Stomach smooth muscle (tissue), 2 donors: ENCODE data around the gene THOC7.
A peak's percentile ranks its signal among the peaks of the same experiment; 100 is the strongest.

Source experiments
- H3K27ac ChIP-seq: one replicate; pipeline ENCODE4 v1.7.0; 2013; ENCODE audit warnings: mild to moderate bottlenecking, low read length, inconsistent platforms
- H3K27me3 ChIP-seq, 2 donors: one replicate each; pipeline ENCODE4 v1.7.0; 2013; ENCODE audit warnings: low read length in 2 of 2; ENCODE audit not compliant: insufficient read depth in 2 of 2, control insufficient read depth in 1 of 2
- H3K36me3 ChIP-seq, 2 donors: one replicate each; pipeline ENCODE4 v1.7.0; 2013; ENCODE audit warnings: low read length in 2 of 2; ENCODE audit not compliant: control insufficient read depth in 2 of 2, insufficient read depth in 2 of 2
- H3K4me1 ChIP-seq: one replicate; pipeline ENCODE4 v1.7.0; 2013; ENCODE audit warnings: low read length; ENCODE audit not compliant: control insufficient read depth, insufficient read depth
- H3K4me3 ChIP-seq, 2 donors: one replicate each; pipeline ENCODE4 v1.7.0; 2013; ENCODE audit warnings: low read length in 2 of 2
- H3K9ac ChIP-seq, 2 donors: one replicate each; pipeline ENCODE4 v1.7.0; 2013; ENCODE audit warnings: low read length in 2 of 2, mild to moderate bottlenecking in 1 of 2
- H3K9me3 ChIP-seq, 2 donors: one replicate each; pipeline ENCODE4 v1.7.0; 2013; ENCODE audit warnings: low read length in 2 of 2; ENCODE audit not compliant: control insufficient read depth in 2 of 2
- donor health status: healthy.
- donor health status: Pancreatic carcinoma.

The THOC7 gene

DNA sequence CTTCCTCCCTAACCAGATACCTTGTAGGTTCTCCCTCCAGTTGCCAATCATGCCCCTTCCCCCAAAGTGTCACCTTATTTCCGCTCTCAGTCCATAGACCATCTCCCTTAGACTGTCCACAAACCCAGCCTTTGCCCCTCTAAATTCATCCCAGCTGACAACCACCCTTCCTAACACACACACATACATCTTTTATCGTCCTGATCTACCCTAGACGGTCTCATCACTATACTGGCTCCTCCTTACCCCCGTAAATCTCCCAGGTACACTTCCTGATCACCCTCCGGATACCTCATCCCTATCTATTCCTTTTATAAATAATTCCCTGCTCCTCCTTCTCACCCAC, 828 bp downstream of the THOC7 start:
- H3K4me1 ChIP-seq = peaks cover 10% of the 10 kb centered on the region
- H3K36me3 ChIP-seq = no peaks in the 10 kb centered on the region
- peak overlapping the region; percentile 76 to 86 for H3K4me3 ChIP-seq
- H3K9me3 ChIP-seq = no peaks in the 10 kb centered on the region
- no peaks in the 10 kb centered on the region for H3K27me3 ChIP-seq
- peak overlapping the region; percentile 46 for H3K27ac ChIP-seq
- H3K9ac ChIP-seq = peak overlapping the region; percentile 86 to 87

DNA sequence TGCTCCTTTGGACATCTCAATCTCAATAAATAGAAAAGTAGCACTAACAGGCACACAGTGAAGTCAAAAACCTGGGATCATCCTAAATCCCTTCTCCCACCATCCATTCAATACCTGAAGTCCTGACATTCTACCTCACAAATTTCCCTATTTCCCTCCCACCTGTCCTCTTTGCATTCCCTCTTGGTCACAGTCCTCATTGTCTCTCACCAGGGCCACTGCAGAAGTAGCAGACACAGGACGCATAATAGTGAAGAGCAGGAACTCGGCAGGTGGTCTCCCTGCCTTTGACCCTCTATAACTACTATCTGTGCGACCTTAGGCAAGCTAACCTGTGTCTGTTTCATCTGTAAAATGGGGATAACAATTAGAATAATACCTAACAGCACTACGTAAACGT, 2.3 kb downstream of the THOC7 start:
- no peak overlapping the region for H3K9ac ChIP-seq
- no peaks in the 10 kb centered on the region for H3K9me3 ChIP-seq
- H3K27ac ChIP-seq = no peak overlapping the region
- no peaks in the 10 kb centered on the region for H3K27me3 ChIP-seq
- no peaks in the 10 kb centered on the region for H3K36me3 ChIP-seq
- H3K4me3 ChIP-seq = no peak overlapping the region
- H3K4me1 ChIP-seq = peaks cover 10% of the 10 kb centered on the region

DNA sequence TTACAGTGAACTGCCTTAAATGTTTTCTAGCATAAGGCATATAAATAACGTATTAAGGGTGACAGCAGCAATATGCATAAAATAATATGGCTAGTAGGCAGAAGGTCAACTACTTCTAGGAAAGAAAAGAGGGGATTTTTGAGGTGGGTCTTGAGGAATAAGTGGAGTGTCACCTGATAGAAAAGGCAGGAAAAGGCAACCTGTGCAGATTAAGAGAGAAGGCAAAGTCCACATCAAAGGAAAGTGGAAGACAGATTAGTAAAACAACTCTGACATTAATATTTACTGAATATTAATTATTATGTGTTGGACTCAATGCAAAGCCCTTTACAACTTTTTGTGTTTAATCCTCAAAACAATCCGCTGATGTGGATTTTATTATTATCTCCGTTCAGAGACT, 2.8 kb downstream of the THOC7 start:
- no peak overlapping the region for H3K27ac ChIP-seq
- H3K9ac ChIP-seq = no peak overlapping the region
- peaks cover 10% of the 10 kb centered on the region for H3K4me1 ChIP-seq
- no peaks in the 10 kb centered on the region for H3K36me3 ChIP-seq
- no peak overlapping the region for H3K4me3 ChIP-seq
- no peaks in the 10 kb centered on the region for H3K9me3 ChIP-seq
- no peaks in the 10 kb centered on the region for H3K27me3 ChIP-seq

DNA sequence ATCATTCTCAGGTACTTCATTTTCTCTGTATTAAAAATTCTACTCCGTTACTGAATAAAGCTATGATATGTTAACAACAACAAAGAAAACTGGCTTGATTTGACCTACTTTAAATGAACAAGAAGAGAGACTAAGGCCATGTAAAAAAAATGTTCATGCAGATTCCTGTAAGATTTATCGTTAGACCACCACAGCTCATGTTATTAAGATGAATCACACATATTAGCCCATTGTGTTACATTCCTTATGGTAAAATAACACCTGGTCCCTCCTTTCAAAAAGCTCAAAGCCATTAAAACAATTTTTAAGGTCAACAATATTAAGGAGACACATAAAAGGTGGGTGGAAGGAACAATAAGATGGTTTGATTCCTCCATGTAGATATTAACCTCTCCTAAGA, 6.3 kb downstream of the THOC7 start:
- no peak overlapping the region for H3K9ac ChIP-seq
- H3K4me1 ChIP-seq = no peaks in the 10 kb centered on the region
- H3K9me3 ChIP-seq = no peaks in the 10 kb centered on the region
- H3K27me3 ChIP-seq = no peaks in the 10 kb centered on the region
- no peak overlapping the region for H3K27ac ChIP-seq
- no peak overlapping the region for H3K4me3 ChIP-seq
- no peaks in the 10 kb centered on the region for H3K36me3 ChIP-seq

DNA sequence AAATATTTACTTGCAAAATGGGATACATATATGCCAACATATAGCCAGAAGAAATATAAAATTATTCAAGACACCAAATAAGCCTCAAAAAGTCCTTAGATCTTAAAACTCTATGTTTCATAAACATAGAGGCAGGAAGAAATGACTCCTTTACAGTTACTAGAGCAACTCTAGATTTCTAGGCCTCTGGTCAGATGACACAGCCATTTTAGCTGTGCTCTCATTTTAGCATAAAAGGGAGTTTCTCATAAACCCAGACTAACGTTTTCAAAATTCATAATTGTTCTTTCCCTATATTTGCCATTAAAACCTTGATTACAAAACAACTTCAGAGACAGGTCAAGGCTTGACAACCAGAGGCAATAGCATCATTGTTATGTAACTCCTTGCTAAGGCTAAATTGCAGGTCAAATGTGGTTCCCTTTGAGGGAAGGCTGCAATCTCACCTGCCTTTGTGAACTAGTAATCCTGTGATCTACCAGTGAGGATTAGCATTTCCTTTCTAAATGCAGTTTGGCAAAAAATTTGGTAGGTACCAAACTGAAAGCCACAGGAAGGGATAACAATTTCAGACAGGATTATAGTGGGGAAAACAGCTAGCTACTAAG, 8.2 kb downstream of the THOC7 start:
- no peaks in the 10 kb centered on the region for H3K9me3 ChIP-seq

DNA sequence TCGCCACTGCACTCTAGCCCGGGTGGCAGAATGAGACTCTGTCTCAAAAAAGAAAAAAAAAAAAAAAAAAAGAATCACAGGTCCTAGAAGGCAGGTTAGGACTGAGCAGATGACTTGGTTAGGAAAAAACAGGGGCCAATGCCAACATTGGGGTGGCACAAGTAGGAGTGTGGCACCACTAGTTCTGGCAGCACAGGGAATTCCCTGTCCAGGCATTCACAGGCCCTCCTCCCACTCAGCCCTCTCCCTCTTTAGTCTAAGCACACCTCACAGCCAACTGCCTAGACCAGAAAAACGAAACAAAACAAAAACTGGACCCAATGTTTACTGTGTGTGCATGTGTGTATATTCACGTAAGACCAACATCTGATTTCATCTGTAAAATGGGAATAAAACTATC, 10.5 kb downstream of the THOC7 start:
- no peaks in the 10 kb centered on the region for H3K27me3 ChIP-seq
- H3K9me3 ChIP-seq = no peaks in the 10 kb centered on the region
- H3K4me3 ChIP-seq = no peak overlapping the region
- H3K9ac ChIP-seq = no peak overlapping the region
- H3K27ac ChIP-seq = no peak overlapping the region
- H3K36me3 ChIP-seq = no peaks in the 10 kb centered on the region
- no peaks in the 10 kb centered on the region for H3K4me1 ChIP-seq

More for the DNA sequence above, 8.2 kb downstream of the THOC7 start:
- Histone ChIP-seq H3K9ac (no peak overlapping the region), H3K27ac (no peak overlapping the region), H3K27me3 (no peaks in the 10 kb centered on the region), H3K4me3 (no peak overlapping the region), H3K4me1 (no peaks in the 10 kb centered on the region), H3K36me3 (no peaks in the 10 kb centered on the region)

DNA sequence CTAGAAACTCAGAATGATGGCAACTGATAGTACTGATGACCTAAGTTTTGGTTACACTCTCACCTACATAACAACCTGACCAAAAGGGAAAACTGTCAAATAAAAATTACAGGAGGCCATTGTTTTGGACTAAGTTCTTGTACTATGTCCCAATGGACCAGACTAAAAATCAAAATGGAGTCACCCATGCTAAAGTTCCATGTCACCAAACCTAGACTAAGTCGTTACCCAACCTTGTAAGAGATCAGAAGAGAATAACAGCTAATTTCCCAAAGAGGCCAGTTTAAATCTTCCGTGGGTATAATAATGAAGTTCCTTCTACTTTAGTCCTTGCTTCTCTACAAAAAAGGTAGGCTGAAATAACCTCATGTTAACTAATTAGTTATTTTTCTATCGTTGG, 12.3 kb downstream of the THOC7 start:
- H3K27ac ChIP-seq = no peak overlapping the region
- no peaks in the 10 kb centered on the region for H3K36me3 ChIP-seq
- H3K9me3 ChIP-seq = no peaks in the 10 kb centered on the region
- H3K27me3 ChIP-seq = no peaks in the 10 kb centered on the region
- no peak overlapping the region for H3K4me3 ChIP-seq
- H3K4me1 ChIP-seq = no peaks in the 10 kb centered on the region
- no peak overlapping the region for H3K9ac ChIP-seq

DNA sequence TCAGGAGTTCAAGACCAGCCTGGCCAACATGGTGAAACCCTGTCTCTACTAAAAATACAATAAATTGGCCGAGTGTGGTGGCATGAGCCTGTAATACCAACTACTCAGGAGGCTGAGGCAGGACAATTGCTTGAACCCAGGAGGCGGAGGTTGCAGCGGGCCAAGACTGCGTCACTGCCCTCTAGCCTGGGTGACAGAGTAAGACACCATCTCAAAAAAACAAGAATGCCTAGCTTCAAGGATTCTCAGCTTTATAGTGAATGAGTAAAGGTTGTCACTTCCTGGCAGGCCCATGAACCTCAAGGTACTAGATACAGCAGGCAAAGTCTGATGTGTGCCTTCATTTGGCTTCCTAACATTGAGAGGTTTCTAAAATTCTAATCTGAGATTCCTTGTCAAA, 14.4 kb downstream of the THOC7 start:
- Histone ChIP-seq H3K36me3 (no peaks in the 10 kb centered on the region), H3K4me1 (no peaks in the 10 kb centered on the region), H3K27me3 (no peaks in the 10 kb centered on the region), H3K9me3 (no peaks in the 10 kb centered on the region), H3K9ac (no peak overlapping the region), H3K4me3 (no peak overlapping the region), H3K27ac (no peak overlapping the region)

DNA sequence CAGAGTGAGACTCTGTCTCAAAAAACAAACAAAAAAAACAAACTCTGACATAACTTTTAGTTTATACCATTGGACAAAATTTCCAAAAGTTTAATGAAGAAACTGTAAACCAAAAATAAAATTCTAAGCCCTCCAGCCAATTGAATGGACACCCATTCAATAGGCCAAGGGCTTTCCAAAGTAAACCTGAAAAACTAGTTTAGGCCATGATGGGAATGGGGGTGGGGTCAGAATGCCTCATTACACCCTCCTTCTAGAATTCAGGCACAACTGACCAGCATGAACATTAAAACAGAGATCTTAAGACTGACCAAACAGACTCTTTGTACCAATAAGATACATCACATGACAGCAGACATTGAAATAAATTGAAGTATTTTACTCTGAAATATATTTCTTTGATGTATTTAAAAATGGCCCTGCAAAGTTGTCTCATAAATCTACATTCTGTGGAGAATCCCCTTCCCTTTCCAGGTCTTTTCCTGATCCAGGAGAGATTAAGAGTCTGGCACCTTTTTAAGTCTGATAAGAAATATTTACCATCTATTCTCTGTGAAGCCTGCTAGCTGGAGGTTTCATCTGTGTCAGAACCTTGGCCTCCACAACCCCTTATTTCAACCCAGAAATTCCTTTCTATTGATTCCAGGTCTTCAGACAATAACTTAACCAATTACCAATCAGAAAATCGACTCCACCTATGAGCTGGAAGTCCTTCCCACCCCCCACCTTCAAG, 15.7 kb downstream of the THOC7 start:
- no peak overlapping the region for H3K27ac ChIP-seq
- no peaks in the 10 kb centered on the region for H3K4me1 ChIP-seq
- H3K36me3 ChIP-seq = no peaks in the 10 kb centered on the region
- H3K9me3 ChIP-seq = no peaks in the 10 kb centered on the region
- no peak overlapping the region for H3K9ac ChIP-seq
- no peak overlapping the region for H3K4me3 ChIP-seq
- H3K27me3 ChIP-seq = no peaks in the 10 kb centered on the region

DNA sequence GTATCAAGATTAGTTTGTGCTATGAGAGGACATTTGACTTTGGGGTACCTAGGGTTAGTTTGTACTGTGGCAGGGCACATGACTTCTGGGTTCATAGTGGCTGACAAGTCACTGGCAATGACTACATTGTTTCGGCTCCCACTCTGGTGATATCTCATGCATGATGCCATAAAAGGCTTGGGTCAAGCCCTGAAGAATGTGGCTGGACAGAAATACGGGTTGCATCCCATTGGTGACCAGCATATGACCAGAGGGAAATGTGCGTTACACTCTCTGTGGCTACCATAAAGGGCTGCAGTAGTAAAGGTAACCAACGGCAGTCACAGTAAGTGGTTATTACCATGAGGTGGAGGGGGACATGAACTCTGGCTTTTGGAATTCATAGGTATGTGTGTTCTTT, 18.4 kb downstream of the THOC7 start:
- no peak overlapping the region for H3K27ac ChIP-seq
- no peaks in the 10 kb centered on the region for H3K4me1 ChIP-seq
- no peak overlapping the region for H3K9ac ChIP-seq
- H3K27me3 ChIP-seq = no peaks in the 10 kb centered on the region
- no peaks in the 10 kb centered on the region for H3K9me3 ChIP-seq
- H3K4me3 ChIP-seq = no peak overlapping the region
- H3K36me3 ChIP-seq = no peaks in the 10 kb centered on the region

DNA sequence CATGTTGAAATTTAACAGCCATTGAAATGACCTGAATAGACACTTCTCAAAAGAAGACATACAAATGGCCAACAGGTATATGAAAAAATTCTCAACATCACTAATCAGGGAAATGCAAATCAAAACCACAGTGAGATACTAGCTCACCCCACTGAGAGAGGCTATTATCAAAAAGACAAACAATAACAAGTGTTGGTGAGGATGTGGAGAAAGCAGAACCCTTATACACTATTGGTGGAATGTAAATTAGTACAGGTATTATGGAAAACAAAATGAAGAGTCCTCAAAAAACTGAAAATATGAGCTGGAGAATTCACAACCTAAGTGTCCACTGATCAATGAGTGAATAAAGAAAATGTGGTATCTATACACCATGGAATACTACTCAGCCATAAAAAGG, 21.5 kb downstream of the THOC7 start:
- Histone ChIP-seq H3K4me3 (no peak overlapping the region), H3K27ac (no peak overlapping the region), H3K9me3 (no peaks in the 10 kb centered on the region), H3K36me3 (no peaks in the 10 kb centered on the region), H3K4me1 (no peaks in the 10 kb centered on the region), H3K27me3 (no peaks in the 10 kb centered on the region), H3K9ac (no peak overlapping the region)
